NK-92 (cell line): ENCODE measurements around the gene USF1.

Experiments
- DNase-seq: peaks from one replicate; lab custom pipeline; 2025; ENCODE audit not compliant: unreplicated experiment; lab: John Stamatoyannopoulos, UW

USF1 gene, protein sequence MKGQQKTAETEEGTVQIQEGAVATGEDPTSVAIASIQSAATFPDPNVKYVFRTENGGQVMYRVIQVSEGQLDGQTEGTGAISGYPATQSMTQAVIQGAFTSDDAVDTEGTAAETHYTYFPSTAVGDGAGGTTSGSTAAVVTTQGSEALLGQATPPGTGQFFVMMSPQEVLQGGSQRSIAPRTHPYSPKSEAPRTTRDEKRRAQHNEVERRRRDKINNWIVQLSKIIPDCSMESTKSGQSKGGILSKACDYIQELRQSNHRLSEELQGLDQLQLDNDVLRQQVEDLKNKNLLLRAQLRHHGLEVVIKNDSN

DNA sequence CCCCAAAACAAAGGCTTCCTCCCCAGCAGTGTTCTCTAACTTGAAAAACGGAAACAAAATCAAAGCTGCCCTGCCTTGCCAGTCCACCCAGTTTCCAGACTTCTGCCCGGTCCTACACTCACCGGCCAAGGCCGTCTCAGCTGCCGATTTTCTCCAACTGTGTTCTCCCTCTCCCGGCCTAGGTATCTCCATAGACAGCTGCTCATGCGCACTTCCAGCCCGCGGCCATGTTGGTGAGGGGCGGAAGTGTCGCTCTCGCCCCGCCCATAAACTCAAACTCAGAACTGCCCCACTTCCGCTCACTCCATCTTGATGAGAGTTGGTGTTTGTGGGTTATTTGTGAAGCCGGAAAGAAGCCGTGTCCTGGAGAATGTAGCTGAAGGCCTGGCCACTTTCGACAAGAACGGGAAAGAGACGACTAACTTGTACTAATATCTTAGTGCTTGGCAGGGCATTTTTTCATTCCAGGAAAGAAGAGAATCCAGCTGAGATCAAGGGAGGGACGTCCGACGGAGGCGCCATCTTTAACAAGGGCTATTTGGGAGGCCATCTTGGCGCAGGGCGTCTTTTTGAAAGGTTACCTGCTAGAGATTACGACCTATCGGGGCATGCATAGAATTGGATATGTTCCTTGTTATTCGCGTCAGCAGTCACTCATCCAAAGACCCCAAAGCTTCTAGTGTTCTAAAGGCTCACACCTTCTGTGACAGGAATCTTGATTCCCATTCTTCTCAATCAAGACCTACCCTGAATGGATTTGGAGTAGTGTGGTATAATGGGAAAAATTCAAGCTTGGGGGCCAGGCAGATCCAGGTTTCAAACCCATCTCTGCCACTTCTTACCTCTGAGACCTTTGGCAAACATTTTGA is at the start of gene USF1:
USF1 (minus strand) TSS at position 242 of the 869 bp plus-strand sequence. CDS start 2,702 bp downstream, outside the sequence.
- peak; percentile 56 for DNase-seq

DNA sequence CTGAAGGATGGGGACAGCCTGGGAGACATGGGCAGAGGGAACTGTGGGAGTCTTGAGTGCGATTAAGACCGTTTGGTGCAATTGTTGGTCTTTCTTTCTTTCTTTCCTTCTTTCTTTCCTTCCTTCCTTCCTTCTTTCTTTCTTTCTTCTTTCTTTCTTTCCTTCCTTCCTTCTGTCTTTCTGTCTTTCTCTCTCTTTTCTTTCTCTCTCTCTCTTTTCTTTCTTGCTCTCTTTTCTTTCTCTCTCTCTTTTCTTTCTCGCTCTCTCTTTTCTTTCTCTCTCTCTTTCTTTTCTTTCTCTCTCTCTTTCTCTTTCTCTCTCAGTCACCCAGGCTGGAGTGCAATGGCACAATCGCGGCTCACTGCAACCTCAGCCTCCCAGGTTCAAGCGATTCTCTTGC is 49.5 kb upstream of the USF1 start:
- no peak for DNase-seq

DNA sequence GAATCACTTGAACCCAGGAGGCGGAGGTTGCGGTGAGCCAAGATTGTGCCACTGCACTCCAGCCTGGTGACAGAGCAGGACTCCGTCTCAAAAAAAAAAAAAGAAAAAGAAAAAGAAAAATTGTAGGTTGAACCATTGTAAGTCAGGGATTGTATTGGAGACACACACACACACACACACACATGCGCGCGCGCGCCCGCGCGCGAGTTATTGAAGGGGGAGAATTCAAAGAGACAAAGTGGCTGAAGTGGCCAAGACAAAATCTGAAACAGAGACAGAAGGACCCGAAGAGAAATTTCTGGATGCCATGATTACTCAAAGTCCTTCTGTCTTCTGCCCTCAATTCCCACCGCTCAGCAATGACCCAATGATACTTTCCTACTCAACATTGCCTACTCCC is 48.7 kb upstream of the USF1 start:
- DNase-seq = no peak

DNA sequence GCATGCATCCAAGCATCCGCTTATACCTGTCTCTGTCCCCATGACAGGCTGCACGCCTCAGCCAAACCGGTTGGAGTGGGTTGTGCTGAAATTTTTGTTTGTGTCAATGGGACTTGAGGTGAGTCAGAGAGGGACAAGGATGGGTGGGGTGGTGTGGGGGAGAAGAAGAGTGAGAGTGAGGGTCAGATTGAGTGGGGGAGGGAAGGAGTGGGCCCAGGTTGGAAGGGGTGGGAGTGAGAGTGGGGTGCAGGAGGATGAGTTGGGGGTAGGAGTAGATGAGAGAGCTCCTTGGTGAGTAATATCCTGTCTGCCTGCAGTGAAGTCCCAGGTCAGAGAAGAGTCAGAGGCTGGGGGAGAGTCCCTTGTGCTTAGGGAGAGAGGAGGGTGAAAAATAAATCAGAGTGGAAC is 46.8 kb upstream of the USF1 start:
- DNase-seq = no peak

DNA sequence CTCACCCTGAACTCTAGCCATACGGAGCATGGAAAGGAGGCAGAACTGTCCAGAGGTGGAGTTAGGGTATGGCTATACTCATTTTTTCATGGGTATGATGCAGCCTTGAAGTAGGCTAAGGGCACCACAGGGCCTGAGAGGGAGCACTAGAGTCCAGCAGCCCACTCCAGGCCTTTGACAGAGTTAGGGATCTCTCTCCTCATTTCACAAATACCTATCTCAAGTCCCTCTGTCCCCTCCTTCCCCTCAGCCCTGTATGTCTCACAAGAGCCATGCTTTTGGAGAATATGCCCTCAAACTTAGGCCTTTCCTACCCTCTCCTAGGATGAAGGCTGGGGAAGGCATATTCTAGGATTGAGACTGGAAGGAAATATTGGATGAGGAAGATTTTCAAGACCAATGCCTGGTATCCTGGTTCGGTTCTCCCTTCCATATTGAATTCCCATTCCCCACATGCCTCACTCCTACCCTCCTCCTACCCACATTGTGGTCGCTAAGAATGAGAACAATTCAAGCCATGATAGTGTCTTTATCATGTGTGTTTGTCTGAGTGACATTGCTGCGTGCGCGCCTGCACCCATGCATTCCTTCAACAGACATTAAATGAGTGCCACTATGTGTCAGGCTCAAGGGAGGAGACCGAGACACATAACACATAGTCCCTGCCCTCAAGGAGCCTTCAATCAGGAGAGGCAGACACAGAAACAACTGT is 46.2 kb upstream of the USF1 start:
- no peak for DNase-seq

DNA sequence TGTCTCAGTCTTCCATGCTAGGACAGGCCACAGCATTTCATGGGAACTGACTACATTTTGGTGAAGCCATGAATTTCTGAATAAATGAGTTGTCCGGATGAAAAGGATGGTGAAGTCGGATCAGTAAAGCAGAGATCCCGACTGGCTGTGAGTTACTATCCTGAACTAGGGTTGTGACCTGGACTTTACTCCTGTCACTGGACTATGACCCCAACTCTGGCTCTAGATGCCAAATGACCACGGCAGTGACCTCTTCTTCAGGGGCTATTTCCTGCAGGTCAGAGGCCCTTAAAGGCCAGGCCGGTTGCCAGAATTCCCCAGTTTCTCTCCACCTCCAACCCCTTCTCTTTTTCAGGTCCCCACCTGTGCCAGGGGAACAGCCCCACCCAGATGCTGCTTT is 45.3 kb upstream of the USF1 start:
- DNase-seq = no peak

DNA sequence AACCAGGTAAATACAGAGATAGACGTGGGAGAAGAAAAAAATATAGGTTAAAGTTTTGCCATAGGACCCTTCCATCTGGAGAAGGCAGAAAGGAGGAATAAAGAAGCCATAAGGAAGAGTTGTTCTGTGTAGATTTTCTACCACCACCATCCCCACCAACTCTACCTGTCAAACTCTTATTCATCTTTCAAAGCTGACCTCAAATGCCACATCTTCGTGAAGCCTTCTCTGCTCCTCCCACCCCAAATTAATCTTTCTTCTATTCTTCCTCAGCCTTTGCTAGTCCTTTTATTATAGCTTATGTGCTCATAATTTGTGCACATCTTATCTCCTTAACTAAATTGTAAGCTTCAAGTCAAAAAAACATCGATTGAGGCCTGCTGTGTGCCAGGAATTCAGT is 44.8 kb upstream of the USF1 start:
- no peak for DNase-seq

DNA sequence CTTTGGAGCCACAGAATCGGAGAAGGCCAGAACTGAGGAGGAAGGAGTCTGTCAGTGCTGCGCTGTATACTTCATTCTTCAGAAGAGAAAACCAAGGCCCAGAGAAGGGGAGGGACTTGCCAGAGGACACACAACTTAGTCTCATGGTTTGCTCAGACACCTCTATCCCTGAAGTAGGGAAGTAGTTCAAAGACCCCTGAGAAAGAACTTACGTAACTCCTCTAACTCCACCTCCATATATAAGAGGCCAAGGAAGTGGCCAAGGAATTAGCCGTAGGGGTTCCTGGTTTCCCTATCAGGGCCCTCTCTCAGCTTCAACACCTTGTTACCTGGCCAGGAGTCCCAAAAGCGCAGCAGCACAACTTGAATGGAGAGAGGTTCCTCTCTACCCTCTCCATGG is 44.2 kb upstream of the USF1 start:
- DNase-seq = no peak

DNA sequence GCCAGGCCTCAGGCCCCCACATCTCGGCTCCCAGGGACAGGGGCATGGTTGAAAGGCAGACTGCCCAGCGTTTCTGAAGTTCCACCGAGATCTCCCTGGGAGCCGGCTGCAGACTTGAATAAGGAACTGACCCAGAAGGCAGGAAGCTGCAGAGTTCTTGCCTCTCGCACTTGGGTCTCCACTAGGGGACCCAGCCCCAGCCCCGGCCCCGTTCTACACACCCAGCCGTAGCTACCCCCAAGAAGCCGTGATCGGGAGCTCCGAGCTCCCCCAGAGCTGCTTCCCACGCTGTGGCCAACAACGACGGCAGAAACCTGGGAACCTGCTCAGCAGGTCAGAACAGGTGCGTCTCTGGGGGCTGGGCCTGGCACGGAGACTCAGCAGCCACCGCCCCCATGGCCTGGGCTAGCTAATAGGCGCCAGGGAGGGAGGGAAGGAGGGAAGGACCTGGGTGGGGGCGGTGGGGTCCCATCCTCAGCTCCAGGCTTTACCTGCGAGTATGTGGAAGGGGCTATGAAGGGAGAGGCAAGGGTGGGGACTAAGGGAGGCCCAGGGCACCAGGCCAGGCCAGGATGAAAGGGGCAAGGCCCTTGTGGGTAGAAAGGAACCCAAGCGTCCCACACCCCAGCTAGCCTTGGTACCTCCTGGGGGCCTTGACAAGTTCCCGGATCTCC is 43.6 kb upstream of the USF1 start, which contains the start of gene NECTIN4:
NECTIN4 (minus strand) TSS at position 308 of the 674 bp plus-strand sequence; CDS start at position 46, 262 bp downstream.
- DNase-seq = no peak

DNA sequence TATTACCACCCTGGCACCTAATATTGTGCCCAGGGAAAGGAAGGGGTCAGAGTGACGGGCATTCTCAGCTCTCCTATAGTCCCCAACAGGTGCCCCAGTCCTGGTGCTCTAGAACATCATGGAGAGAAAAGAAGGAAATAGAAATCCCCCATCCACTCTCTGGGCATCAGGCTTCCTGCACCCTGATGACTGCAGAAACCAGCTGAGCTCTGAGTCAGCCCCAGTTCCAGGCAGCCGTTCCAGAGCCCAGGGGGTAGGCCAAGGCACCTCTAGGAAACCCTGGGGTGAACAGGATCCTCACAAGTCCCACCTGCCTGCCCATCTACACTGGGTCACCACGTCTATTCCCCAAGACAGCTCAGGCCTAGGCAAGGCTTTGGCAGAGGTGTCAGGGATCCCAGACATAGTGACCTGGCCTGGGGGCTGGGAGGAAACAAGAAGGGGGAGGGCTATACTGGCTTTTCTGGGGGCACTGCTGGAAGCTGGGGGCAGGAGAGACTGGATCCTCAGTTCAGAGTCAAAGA is 42.9 kb upstream of the USF1 start:
- no peak for DNase-seq

DNA sequence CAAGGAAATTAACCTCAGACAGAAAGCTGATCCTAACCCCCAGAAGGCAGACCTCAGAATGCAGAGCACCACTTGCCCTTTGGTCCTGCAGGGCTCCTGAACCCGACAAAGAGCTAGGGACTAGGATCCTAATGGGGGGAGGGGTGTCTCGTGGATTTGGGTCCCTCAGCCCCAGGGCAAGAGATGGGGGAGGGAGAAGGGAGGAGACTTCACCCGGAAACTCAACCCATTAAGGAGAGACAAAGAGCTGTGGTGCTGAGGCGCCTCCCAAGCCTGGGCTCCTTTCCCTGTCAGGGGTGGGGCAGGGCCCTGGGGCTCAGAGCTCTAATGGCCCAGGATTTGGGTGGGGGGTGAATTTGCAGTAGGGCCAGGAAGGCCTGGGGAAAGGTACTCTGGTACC is 40.7 kb upstream of the USF1 start:
- DNase-seq = no peak

DNA sequence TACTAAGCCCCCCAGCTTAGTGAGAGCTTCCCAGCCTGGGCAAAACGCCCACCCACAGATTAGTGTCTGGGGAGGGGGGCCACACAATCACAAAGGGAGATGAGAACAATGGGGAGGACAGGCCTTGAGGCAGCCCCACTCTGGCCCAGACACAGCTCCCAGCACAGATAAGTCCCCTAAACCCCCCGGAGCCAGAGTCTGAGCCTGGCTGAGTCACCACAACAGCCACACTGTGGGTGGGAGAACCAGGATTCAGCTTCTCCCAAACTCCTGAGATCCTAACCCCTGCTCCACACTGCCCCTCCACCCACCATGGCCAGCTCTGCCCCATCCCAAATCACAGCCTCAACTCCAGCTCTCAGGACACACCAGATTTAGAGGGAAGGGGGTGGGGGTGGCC is 39.4 kb upstream of the USF1 start:
- no peak for DNase-seq

DNA sequence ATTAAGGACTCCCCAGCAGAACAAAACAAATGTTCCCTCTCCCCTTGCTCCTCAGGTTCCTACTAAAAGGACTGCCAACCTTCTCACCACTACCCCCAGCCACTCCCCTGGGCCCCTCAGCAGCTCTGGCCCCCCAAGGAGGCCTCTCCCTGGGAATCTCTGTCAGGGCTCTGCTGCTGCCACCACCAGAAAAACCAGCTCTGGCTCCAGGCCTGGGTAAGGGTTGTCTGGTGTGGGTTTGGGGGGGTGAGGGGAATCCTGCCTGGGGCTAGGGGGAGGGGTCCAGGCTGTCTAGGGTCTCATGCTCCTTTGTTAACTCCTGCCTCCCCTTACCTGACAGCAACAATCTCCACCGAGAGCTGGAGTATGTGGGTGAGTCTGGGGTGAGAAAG is 38.8 kb upstream of the USF1 start:
- no peak for DNase-seq

DNA sequence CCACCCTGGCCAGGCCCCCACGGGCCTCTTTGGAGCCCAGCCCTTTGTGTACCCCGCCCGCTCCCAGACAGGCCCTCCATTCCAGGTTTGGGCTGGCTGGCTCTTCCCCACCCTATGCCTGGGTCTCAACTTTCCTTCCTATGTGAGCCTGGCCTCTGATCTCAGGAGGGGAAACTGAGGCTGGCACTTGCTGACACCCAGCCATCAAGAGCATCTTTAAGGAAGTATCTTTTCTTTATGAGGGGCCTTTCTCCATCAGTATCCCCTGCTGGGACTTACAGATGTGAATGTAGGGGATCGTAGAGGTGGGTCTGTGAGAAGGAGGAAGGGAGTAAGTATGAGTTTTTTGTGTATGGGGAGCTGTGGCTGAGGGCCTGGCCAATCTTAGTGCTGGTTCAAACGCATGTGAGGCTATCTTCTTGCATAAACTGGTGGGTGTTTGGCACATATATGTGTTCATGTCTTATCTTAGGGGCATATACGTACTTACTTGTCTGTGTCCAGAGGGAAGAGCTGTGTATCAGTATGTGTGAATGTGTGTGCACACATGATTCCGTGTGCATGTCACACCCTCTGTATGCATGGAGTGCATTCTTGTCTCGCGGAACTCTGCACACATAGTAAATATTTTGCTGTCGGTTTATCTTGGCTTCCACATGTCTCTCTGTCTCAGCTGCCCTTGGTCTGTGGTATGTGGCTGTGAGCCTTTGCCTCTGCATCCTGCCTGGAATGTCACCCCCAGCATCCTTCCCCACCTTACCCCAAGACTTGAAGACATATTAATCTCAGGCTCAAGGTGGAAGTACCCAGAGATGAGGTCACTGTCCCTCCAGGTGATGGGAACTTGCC is 38.2 kb upstream of the USF1 start:
- no peak for DNase-seq

DNA sequence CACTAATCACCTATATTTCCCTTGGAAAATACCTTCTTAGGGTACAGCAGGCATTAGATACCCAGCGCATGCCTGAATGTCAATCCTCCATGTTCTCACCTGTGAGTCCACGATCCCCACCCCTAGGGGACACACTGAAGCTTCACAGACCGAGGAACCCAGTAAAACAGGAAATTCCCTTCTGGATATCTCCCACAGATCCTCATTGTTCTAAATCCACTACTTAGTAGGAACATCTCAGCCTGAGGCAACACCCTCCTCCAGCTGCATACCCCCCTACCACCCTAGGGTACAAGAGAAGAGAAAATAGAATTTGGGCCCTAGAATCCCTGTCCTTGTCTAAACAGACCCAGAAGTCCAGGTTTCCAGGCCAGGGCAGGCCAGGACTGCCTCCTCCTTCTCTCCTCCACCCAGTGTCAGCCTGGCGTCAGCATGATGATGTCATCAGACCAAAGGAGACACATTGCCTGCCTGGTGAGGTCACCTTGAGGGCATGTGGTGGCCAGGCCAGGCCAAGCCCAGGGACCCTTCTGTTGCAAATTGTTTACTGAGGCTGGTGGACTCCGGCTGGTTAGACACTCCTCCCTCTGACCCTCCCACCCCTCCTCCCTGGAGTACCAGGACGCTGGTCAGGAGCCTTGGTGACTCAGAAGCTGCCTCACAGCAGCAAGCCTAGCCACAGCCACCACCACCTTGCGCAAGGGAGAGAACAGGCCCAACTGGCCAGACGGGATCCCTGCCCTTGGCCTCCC is 37.4 kb upstream of the USF1 start:
- DNase-seq = no peak

DNA sequence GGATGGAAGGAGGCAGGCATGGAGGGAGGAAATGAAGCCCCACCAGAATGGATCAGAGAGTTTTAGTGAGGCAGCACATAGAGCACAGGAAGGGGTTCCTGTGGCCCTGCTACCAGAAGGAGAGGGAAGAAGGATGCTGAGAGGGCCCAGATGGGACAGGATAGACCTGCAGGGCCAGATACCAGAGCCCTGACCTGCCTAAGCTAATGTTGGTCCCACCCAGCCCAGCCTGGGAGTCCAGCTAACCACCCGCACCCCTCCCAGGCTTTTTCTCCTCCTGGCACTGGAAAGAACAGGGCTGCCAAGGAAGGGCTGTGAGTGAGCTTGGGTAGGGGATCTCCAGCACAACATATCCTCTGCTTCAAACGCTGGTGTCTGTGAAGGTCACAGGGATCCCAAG is 36.7 kb upstream of the USF1 start:
- no peak for DNase-seq

DNA sequence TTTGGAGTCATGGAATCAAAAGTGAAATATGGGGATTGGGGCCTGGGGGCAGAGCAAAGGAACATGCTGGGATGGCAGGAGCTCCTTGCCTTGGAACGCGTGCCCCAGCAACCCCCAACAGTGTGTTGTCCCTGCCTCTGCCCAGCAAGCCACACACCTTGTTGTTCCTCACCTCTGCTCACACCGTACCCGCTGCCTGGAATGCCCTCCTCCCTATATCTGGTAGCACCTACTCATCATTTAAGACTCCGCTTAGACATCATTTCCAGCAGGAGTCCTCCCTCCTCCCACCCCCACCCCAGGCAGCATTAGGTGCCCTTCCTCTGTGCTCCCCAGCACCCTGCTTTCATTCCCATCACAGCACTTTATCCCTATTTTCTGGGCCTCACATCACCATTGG is 35.7 kb upstream of the USF1 start:
- no peak for DNase-seq

DNA sequence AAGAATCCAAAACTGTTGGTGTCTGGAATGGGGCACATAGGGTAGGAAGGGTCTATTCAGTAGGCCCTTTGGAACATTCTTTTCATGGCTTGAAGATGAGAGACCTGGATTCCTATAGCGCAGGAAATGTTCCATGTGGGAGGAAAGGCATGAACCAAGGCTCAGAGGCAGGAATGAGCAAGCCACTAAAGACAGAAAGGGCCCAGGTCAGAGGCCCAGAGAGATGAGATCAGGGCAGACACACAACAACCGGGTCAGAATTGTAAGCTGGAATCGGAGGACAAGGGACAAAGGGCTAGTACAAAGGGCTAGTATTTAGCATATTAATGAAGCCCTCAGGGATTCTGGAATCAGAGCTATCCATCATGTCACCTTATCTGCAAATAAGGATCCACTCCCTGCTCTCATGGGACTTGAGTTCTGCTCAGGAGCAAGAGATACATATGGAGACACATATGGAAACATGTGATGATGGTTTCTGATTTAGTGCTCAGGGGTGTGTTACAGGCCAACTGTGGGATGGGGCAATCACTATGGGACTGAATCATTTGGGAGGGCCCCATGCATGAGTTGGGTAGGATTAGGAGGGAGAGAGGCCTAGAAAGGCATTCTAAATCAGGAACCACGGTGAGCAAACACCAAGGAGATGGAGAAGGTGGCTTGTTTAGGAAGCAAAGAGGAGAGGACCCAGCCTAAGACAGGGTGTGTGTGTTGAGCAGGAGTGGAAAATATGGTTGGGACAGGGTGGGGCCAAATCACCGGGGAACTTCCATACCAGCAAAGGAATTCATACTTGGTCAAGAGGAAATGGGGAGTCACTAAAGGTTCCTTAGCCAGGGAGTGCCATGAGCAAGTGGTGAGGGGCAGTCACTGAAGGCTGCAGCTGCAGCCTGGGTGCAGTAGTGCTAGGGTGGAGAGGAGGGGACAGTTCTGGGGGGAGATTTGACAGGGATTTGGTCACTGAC is 34.9 kb upstream of the USF1 start:
- no peak for DNase-seq
